PC-9 (cell line): ENCODE measurements around the gene DNAJC22.

ENCODE experiments used
- CTCF ChIP-seq: fragments of 200-600 bp; sonication (generic); conservative IDR thresholded peaks from 2 replicates; pipeline ENCODE4 v1.6.1; 2017; ENCODE audit warnings: mixed run types, antibody characterized with exemption, mild to moderate bottlenecking, moderate library complexity
- EZH2 ChIP-seq: fragments of 200-600 bp; sonication (generic); IDR thresholded peaks from 2 replicates; pipeline ENCODE4 v1.8.0; 2017; ENCODE audit warnings: antibody characterized with exemption, low read depth

- peak; percentile 71 for TF ChIP-seq CTCF
- no peak for TF ChIP-seq EZH2
Measured at GRCh38 chr12:49342066-49342913, 4.4 kb upstream of the DNAJC22 start.
